Heart left ventricle (tissue), 16 donors: ENCODE data around the gene TTC24. TPM values are rescaled to one million over a fixed set of nuclear protein-coding genes. Genes with fewer than 3 reads are reported as not detected.

ENCODE experiments used
- ATAC-seq, 4 donors: fragments of 200-7000 bp; cut with Tn5 transposase; one replicate each; pipeline ENCODE4 v1.9.1; 2020 to 2022; ENCODE audit warnings: moderate library complexity in 4 of 4, mild to moderate bottlenecking in 3 of 4, moderate number of reproducible peaks in 1 of 4
- DNase-seq, 5 donors: peaks; one replicate each; pipeline ENCODE4 v3.0.0-alpha.2; 2020
- H3K27ac ChIP-seq, 12 donors: fragments of 200-600 bp; sonication (generic) in 4 of 12; one replicate each; pipeline versions ENCODE4 v1.5.0 to v1.8.0; 2016 to 2022; ENCODE audit warnings: mild to moderate bottlenecking in 2 of 12
- H3K27me3 ChIP-seq, 9 donors: fragments of 200-600 bp; sonication (generic) in 2 of 9; one replicate each; pipeline versions ENCODE4 v1.5.1 to v1.8.0; 2016 to 2022; ENCODE audit warnings: mild to moderate bottlenecking in 3 of 9
- H3K36me3 ChIP-seq, 9 donors: fragments of 200-600 bp; sonication (generic) in 2 of 9; one replicate each; pipeline versions ENCODE4 v1.5.0 to v1.8.0; 2018 to 2022; ENCODE audit warnings: mild to moderate bottlenecking in 2 of 9
- H3K4me1 ChIP-seq, 12 donors: fragments of 200-600 bp; sonication (generic) in 4 of 12; one replicate each; pipeline versions ENCODE4 v1.5.0 to v1.8.0; 2016 to 2022; ENCODE audit warnings: mild to moderate bottlenecking in 3 of 12
- H3K4me3 ChIP-seq, 12 donors: fragments of 200-600 bp; sonication (generic) in 4 of 12; one replicate each; pipeline versions ENCODE4 v1.5.0 to v1.8.0; 2017 to 2022; ENCODE audit warnings: mild to moderate bottlenecking in 9 of 12, moderate library complexity in 4 of 12
- H3K9me3 ChIP-seq, 12 donors: fragments of 200-600 bp; sonication (generic) in 4 of 12; one replicate each; pipeline versions ENCODE4 v1.5.0 to v1.8.0; 2016 to 2022; ENCODE audit warnings: mild to moderate bottlenecking in 1 of 12
- POLR2A ChIP-seq, 2 donors: fragments of 450-650 bp; IDR thresholded peaks; one replicate each; pipeline ENCODE4 v1.6.1; 2017; ENCODE audit warnings: antibody characterized with exemption in 2 of 2, mild to moderate bottlenecking in 2 of 2, moderate library complexity in 2 of 2
- WGBS, 4 donors: extraction: QIAGEN DNeasy Blood & Tissue Kit in 2 of 4; methylation state at CpG; one replicate each; pipeline versions ENCODE4 v1.1.5 to v1.1.7; 2013 to 2018; 5-methylcytosine and 5-hydroxymethylcytosine counted together
- intact Hi-C, 10 donors: fragments of 100-400 bp; cut with DNase I; formaldehyde crosslinking; loops; one replicate each; pipeline versions ENCODE4 v1.11.1 to v1.14.2; 2022
- polyA plus RNA-seq, 2 donors: library from polyadenylated mRNA; stranded (reverse); fragments of 200-250 nt; gene quantifications; one replicate each; pipeline ENCODE4 v1.2.3, GENCODE V29; 2013
- total RNA-seq, 9 donors: library from RNA; depleted of rRNA in 2 of 9; stranded (reverse); fragments of >200 nt in 2 of 9; fragmentation: NEBNext Ultra II Directional in 3 of 9; extraction: Animal tissue kit (Norgen Biotek cat#: 25700) in 3 of 9; gene quantifications; one replicate each; pipeline versions ENCODE4 v1.1.0 to v1.2.4, GENCODE V29; 2016 to 2023
- TF ChIP-seq, protein P1 (sequence below), 12 donors: fragments of 200-600 bp; sonication (generic) in 4 of 12; IDR thresholded peaks; one replicate each; pipeline versions ENCODE4 v1.5.0 to v1.8.0; 2018 to 2022; ENCODE audit warnings: antibody characterized with exemption in 12 of 12, mild to moderate bottlenecking in 5 of 12
- donor health status: ischemic (EF 13 %, LVEDD 7.1; RV severe dilation, severe dysfunction).
- donor health status: healthy with polysubstance abuse.
- donor health status: DM: no; HTN: yes; CAD: no.
- donor health status: DM: no; HTN: no; CAD: no.
- donor health status: ischemic (EF 25% LVEDD 6.9; RV normal size, moderate dysfunction).
- donor health status: ischemic (EF 25% LVEDD 5.7; RV mildly dilated, moderate dysfunction).
- donor health status: healthy.
- donor health status: DM: yes; HTN: yes; CAD: no.
- donor health status: ischemic (EF 35%, LVEDD 5.7; RV mildly dilated, moderate dysfunction).
- donor health status: nonischemic (EF 11% LVEDD 7.7; RV severe dilation, severe dysfunction).
- donor health status: DM: yes; HTN: yes; CAD: no.
- donor health status: PGD.
- donor health status: ischemic (EF 29% LVEDD 5.4; RV normal size, mild dysfunction).
- donor health status: nonischemic (EF 23%, LVEDD 6.1; RV moderate dilation, normal function).

The TTC24 gene
- total and polyA plus RNA-seq, 11 donors: 0.19 TPM; not detected in 10

DNA sequence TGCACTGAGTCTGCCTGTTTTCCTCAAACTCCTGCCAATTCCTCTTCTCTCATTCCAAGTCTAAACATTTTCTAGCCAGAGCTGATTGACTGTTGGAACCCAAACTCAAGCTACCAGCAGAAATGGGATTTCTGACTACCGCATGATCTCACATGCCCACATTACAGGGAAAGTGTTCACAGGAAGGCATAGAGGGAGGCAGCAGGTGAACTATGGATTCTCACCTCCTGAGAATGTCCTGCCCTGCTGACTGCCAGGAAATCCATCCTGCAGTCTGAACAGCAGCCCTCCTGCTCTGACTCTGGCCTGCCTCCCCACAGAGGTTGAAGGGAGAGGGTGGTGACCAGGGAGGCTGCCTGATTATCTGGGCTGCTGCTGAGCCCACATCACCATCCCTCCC is 29.7 kb upstream of the TTC24 start:
- Histone ChIP-seq H3K36me3 (peaks cover 0 to 10% (median 0%) of the 10 kb centered on the region in 9 donors), H3K4me3 (no peak overlapping the region), H3K9me3 (no peaks in the 10 kb centered on the region), H3K4me1 (peaks cover 0 to 28% (median 0%) of the 10 kb centered on the region in 12 donors), H3K27ac (no peak overlapping the region), H3K27me3 (no peaks in the 10 kb centered on the region)
- ATAC-seq: no peak
- no peak for DNase-seq
- WGBS, 4 donors: 80 to 93% (median 92%) methylated on average over 1 of the region's 1 CpG
- TF ChIP-seq POLR2A (IDR thresholded peaks at IDR 0.05): no peak
- TF ChIP-seq, protein P1, sequence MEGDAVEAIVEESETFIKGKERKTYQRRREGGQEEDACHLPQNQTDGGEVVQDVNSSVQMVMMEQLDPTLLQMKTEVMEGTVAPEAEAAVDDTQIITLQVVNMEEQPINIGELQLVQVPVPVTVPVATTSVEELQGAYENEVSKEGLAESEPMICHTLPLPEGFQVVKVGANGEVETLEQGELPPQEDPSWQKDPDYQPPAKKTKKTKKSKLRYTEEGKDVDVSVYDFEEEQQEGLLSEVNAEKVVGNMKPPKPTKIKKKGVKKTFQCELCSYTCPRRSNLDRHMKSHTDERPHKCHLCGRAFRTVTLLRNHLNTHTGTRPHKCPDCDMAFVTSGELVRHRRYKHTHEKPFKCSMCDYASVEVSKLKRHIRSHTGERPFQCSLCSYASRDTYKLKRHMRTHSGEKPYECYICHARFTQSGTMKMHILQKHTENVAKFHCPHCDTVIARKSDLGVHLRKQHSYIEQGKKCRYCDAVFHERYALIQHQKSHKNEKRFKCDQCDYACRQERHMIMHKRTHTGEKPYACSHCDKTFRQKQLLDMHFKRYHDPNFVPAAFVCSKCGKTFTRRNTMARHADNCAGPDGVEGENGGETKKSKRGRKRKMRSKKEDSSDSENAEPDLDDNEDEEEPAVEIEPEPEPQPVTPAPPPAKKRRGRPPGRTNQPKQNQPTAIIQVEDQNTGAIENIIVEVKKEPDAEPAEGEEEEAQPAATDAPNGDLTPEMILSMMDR (IDR thresholded peaks at IDR 0.05): no peak
- intact Hi-C loops: loop anchor here in 1 of 10 donors (10.0 kb wide), 1 partner anchor 165 kb away; no protein-coding TSS in a partner anchor

DNA sequence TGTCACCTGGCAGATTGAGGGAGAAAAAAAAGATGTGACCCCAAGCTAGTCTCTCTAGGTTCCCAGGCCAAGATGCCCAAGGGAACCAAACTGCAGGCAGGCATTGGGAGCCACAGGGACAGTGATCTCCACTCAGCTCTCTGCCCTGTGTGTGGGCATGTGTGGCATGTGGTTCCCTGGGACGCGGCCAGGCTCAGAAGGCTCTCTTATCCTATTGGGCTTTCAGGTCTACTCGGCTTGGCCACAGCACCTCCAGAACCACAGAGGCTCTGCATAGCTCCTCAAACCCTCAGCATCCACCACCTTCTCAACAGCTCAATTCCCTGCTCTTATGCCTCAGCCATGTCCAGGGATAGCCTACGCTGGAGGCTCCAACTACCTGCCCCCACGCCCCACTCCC is 29.2 kb upstream of the TTC24 start:
- 67 to 75% (median 70%) methylated on average over 5 of the region's 5 CpGs for WGBS, 4 donors
- ATAC-seq: peak; percentile 59 to 86 (median 64)
- peaks cover 0 to 10% (median 0%) of the 10 kb centered on the region in 9 donors for H3K36me3 ChIP-seq
- no peaks in the 10 kb centered on the region for H3K9me3 ChIP-seq
- TF ChIP-seq, protein P1 (IDR thresholded peaks at IDR 0.05): no peak
- no peak for TF ChIP-seq POLR2A (IDR thresholded peaks at IDR 0.05)
- intact Hi-C loops: no loop called here
- no peaks in the 10 kb centered on the region for H3K27me3 ChIP-seq
- H3K4me3 ChIP-seq: no peak overlapping the region
- H3K27ac ChIP-seq: no peak overlapping the region
- peak in 2 of 5 donors; percentile 40 to 72 for DNase-seq
- H3K4me1 ChIP-seq: peaks cover 0 to 28% (median 0%) of the 10 kb centered on the region in 12 donors

DNA sequence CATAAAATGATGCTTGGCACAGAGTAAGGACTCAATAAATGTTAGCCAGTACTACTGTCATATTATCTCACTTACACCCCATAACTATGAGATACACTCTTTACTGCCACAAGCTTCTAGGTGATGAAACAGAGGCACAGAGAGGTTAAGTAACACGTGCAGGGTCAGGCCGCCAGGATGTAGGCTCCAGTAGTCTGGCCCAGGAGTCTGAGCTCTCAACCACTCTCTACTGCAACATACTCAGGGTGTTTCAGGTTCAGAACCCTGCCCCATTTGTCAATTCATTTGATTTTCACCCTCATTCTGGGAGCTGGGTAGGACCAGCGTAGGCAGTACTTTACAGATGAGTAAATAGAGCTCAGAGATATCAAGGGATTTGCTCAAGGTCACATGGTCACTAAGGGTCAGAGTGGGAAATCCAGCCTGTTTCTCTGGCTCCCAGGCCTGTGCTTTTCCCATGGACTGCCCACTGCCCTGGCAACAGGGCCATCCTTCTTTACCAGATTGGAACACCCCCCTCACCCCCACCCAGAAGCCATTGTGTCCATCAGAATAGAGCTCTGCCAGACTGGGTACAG is 28.4 kb upstream of the TTC24 start:
- DNase-seq: no peak
- Histone ChIP-seq H3K36me3 (peaks cover 0 to 10% (median 0%) of the 10 kb centered on the region in 9 donors), H3K27me3 (no peaks in the 10 kb centered on the region), H3K27ac (no peak overlapping the region), H3K4me3 (no peak overlapping the region), H3K4me1 (peaks cover 0 to 28% (median 0%) of the 10 kb centered on the region in 12 donors), H3K9me3 (no peaks in the 10 kb centered on the region)
- ATAC-seq: no peak
- intact Hi-C loops: no loop called here
- TF ChIP-seq, protein P1 (IDR thresholded peaks at IDR 0.05): no peak
- TF ChIP-seq POLR2A (IDR thresholded peaks at IDR 0.05): no peak
- WGBS, 4 donors: 90 to 96% (median 94%) methylated on average over 3 of the region's 3 CpGs

DNA sequence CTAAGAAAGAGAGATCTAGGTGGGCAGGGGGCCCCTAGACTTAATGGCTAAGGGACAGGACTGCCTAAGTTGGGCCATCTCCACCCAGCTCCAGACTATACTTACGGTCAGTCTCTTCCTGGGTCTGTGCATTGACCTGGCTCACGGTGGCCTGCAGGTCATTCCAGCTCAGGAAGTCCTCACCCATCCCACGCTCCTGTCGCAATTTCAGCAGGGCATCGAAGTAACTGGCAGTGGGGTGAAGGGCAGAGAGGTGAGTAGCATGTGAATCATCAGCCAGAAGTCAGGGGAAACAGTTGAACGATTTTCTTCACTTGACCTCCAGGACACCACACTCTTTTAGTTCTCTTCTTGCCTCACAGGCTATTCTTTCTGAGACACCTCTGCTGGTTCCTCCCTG is 27.7 kb upstream of the TTC24 start:
- Histone ChIP-seq H3K36me3 (peaks cover 0 to 10% (median 0%) of the 10 kb centered on the region in 9 donors), H3K27me3 (no peaks in the 10 kb centered on the region), H3K27ac (no peak overlapping the region), H3K4me1 (peaks cover 0 to 28% (median 0%) of the 10 kb centered on the region in 12 donors), H3K4me3 (no peak overlapping the region), H3K9me3 (no peaks in the 10 kb centered on the region)
- WGBS, 4 donors: 92 to 97% (median 95%) methylated on average over 6 of the region's 6 CpGs
- TF ChIP-seq POLR2A (IDR thresholded peaks at IDR 0.05): no peak
- TF ChIP-seq, protein P1 (IDR thresholded peaks at IDR 0.05): no peak
- intact Hi-C loops: no loop called here
- DNase-seq (no peak), ATAC-seq (no peak)
